Keratinocyte (primary cell): ENCODE measurements around the gene ACTA2. TPM values are rescaled to one million over a fixed set of nuclear protein-coding genes. Genes with fewer than 3 reads are reported as not detected.

Experiments used
- DNase-seq: peaks from one replicate; pipeline ENCODE4 v3.0.0-alpha.2; 2011; ENCODE audit warnings: low read depth, missing footprints, low spot score
- FAIRE-seq: peaks from 2 replicates; lab custom pipeline; 2011; peaks lifted over from hg19 to GRCh38; lab: Jason Lieb, UNC
- H2AFZ ChIP-seq: 2 replicates; pipeline ENCODE4 v1.6.0; 2012; ENCODE audit warnings: low read length, control low read depth, inconsistent platforms; ENCODE audit not compliant: control insufficient read depth
- H3K27ac ChIP-seq: 2 replicates; pipeline ENCODE4 v1.5.1; 2011; ENCODE audit warnings: low read length; ENCODE audit not compliant: control insufficient read depth, insufficient read depth
- H3K27me3 ChIP-seq: 3 replicates; pipeline ENCODE4 v1.6.0; 2011; ENCODE audit warnings: low read length; ENCODE audit not compliant: control insufficient read depth, insufficient read depth; ENCODE audit errors: extremely low read depth
- H3K36me3 ChIP-seq, 2 experiments: 2 replicates in 1 of 2; 3 replicates in 1 of 2; pipeline ENCODE4 v1.5.1; 2011; ENCODE audit warnings: low read length in 2 of 2, mild to moderate bottlenecking in 1 of 2; ENCODE audit not compliant: control insufficient read depth in 2 of 2, insufficient read depth in 2 of 2; ENCODE audit errors: extremely low read depth in 1 of 2
- H3K4me1 ChIP-seq: 3 replicates; pipeline ENCODE4 v1.5.1; 2011; ENCODE audit warnings: low read length; ENCODE audit not compliant: control insufficient read depth, insufficient read depth; ENCODE audit errors: extremely low read depth
- H3K4me2 ChIP-seq: 3 replicates; pipeline ENCODE4 v1.6.0; 2011; ENCODE audit warnings: low read depth, low read length; ENCODE audit not compliant: control insufficient read depth, insufficient read depth; ENCODE audit errors: extremely low read depth
- H3K4me3 ChIP-seq, 3 experiments: fragments of 200-600 bp in 1 of 3; sonication (generic) in 1 of 3; 2 replicates in 2 of 3; 3 replicates in 1 of 3; pipeline ENCODE4 v1.5.1; 2011 to 2016; ENCODE audit warnings: low read length in 3 of 3, mild to moderate bottlenecking in 3 of 3, control low read depth in 2 of 3, inconsistent platforms in 1 of 3, low read depth in 1 of 3, mixed read lengths in 1 of 3, mixed run types in 1 of 3, moderate library complexity in 1 of 3; ENCODE audit not compliant: control insufficient read depth in 2 of 3, insufficient read depth in 2 of 3; ENCODE audit errors: extremely low read depth in 1 of 3
- H3K79me2 ChIP-seq: 2 replicates; pipeline ENCODE4 v1.6.0; 2012; ENCODE audit warnings: low read length; ENCODE audit not compliant: control insufficient read depth, insufficient read depth
- H3K9ac ChIP-seq: 3 replicates; pipeline ENCODE4 v1.6.0; 2011; ENCODE audit warnings: low read length; ENCODE audit not compliant: control insufficient read depth, insufficient read depth; ENCODE audit errors: extremely low read depth
- H3K9me1 ChIP-seq: 3 replicates; pipeline ENCODE4 v1.6.0; 2011; ENCODE audit warnings: low read length; ENCODE audit not compliant: control insufficient read depth, insufficient read depth; ENCODE audit errors: extremely low read depth
- H3K9me3 ChIP-seq: 2 replicates; pipeline ENCODE4 v1.5.1; 2012; ENCODE audit warnings: low read depth, low read length; ENCODE audit not compliant: control insufficient read depth
- H4K20me1 ChIP-seq: 3 replicates; pipeline ENCODE4 v1.6.0; 2011; ENCODE audit warnings: low read length; ENCODE audit not compliant: control insufficient read depth, insufficient read depth; ENCODE audit errors: extremely low read depth
- EZH2 ChIP-seq: IDR thresholded peaks from one replicate; pipeline ENCODE4 v1.6.1; 2012; ENCODE audit warnings: inconsistent platforms, mild to moderate bottlenecking, low read length, moderate library complexity
- dilution Hi-C: fragments of 300-500 bp; cut with MboI; formaldehyde crosslinking; loops from one replicate; pipeline ENCODE4 v1.7.0; 2020; ENCODE audit warnings: low sequenced_read_pairs; ENCODE audit not compliant: extremely low pct_ligation_motif_present
- polyA plus RNA-seq, 5 experiments: library from polyadenylated mRNA; depleted of rRNA in 3 of 5; stranded (reverse) in 3 of 5; stranded (forward) in 1 of 5; unstranded in 1 of 5; fragments of >200 nt; gene quantifications; 1 replicate in 1 of 5; 2 replicates in 3 of 5; 3 replicates in 1 of 5; pipeline versions ENCODE4 v1.2.1 to v1.2.3, GENCODE V29; 2011 to 2012; ENCODE audit warnings: missing spikeins in 2 of 5, low read depth in 1 of 5, low replicate concordance in 1 of 5
- TF ChIP-seq, protein P1 (sequence below), 3 experiments: IDR thresholded peaks in 1 of 3; conservative IDR thresholded peaks in 1 of 3; optimal IDR thresholded peaks in 1 of 3; 2 replicates in 2 of 3; 3 replicates in 1 of 3; pipeline versions ENCODE3 to v1.5.1; 2011; ENCODE audit warnings: low read length in 3 of 3, mild to moderate bottlenecking in 3 of 3, moderate library complexity in 2 of 3, control low read depth in 1 of 3, inconsistent platforms in 1 of 3; ENCODE audit not compliant: insufficient read depth in 2 of 3; ENCODE audit errors: extremely low read depth in 1 of 3

Gene ACTA2
- polyA plus RNA-seq, 1 donor (not counting 4 experiments of a cell fraction or from before 2014, with no cell fraction given), result 3.7 TPM

DNA sequence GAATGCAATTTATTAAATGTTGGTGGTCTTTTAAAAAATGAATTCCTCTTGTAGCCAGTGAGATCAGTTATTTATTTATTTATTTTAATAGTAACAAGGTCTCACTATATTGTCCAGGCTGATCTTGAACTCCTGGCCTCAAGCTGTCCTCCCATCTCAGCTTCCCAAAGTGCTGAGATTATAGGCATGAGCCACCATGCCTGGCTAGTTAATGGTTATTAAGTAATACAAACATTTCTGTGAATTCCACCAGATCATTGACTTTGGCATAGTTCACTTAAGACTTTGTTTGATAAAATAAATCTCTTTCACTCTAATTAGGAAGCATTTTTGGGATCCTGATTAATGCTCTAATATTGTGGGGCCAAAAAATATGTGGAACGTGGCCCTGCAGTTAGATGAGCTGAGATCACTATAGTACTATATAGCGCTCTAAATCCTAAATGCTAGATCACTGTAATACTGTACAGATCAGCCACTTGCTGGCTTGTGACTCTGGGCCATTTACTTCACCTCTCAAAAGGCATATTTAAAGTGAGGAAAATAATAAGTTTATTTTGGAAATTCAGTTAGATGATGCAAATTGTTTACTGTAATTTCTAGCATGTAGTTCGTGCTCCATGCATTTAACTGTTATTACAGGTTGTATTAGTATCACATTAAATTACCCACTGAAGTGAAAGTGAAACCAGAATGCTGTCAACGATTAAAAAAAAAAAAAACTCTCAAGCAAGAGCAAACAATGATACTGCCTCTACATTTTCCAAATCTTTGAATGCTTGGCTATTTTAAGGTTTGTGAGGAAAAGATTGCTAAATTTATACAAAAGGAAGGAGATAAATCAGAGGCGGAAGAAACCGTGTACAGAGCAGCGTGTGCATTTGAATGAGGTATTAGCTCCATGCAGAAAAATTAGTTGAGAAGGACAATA is 22.1 kb upstream of the ACTA2 start:
- peak overlapping the region; percentile 94 for H3K4me2 ChIP-seq
- H3K9me1 ChIP-seq, result no peaks in the 10 kb centered on the region
- TF ChIP-seq, protein P1, sequence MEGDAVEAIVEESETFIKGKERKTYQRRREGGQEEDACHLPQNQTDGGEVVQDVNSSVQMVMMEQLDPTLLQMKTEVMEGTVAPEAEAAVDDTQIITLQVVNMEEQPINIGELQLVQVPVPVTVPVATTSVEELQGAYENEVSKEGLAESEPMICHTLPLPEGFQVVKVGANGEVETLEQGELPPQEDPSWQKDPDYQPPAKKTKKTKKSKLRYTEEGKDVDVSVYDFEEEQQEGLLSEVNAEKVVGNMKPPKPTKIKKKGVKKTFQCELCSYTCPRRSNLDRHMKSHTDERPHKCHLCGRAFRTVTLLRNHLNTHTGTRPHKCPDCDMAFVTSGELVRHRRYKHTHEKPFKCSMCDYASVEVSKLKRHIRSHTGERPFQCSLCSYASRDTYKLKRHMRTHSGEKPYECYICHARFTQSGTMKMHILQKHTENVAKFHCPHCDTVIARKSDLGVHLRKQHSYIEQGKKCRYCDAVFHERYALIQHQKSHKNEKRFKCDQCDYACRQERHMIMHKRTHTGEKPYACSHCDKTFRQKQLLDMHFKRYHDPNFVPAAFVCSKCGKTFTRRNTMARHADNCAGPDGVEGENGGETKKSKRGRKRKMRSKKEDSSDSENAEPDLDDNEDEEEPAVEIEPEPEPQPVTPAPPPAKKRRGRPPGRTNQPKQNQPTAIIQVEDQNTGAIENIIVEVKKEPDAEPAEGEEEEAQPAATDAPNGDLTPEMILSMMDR (optimal IDR thresholded peaks at IDR 0.05 in 1 of 3, IDR thresholded peaks at IDR 0.05 in 1 of 3, conservative IDR thresholded peaks at IDR 0.05 in 1 of 3; ENCODE audit: extremely low read depth in 1 of 3, insufficient read depth in 2 of 3, low read length in 3 of 3), result no peak
- no peak for TF ChIP-seq EZH2
- no peak for DNase-seq
- dilution Hi-C loops, result no loop called here
- H2AFZ ChIP-seq, result peak overlapping the region; percentile 94
- H3K36me3 ChIP-seq, result no peaks in the 10 kb centered on the region
- peak; percentile 85 for FAIRE-seq
- H3K4me1 ChIP-seq, result peaks cover 14% of the 10 kb centered on the region
- no peaks in the 10 kb centered on the region for H4K20me1 ChIP-seq
- H3K27ac ChIP-seq, result peak overlapping the region; percentile 63
- H3K9ac ChIP-seq, result peak overlapping the region; percentile 59
- no peaks in the 10 kb centered on the region for H3K9me3 ChIP-seq
- no peaks in the 10 kb centered on the region for H3K27me3 ChIP-seq
- peak overlapping the region; percentile 32 to 79 (median 70) for H3K4me3 ChIP-seq
- H3K79me2 ChIP-seq, result no peaks in the 10 kb centered on the region

DNA sequence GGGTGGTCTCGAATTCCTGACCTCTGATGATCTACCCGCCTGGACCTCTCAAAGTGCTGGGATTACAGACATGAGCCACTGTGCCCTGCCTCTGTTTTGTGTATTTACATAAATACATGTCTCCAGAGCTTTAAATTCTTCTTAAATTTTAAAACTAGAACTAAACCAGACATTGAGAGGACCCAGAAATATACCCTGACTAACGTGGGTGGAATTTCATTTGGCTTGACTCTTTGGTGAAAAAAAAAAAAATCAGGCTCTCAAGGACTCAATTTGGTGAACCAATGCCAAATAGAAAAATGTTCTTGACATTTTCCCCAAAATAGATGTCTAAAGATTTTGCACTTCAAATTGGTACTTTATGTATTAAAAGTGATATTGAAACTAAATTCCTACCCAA is 21.4 kb upstream of the ACTA2 start:
- Histone ChIP-seq H3K27ac (no peak overlapping the region), H3K4me1 (peaks cover 9% of the 10 kb centered on the region), H3K9me3 (no peaks in the 10 kb centered on the region), H3K9ac (no peak overlapping the region), H3K79me2 (no peaks in the 10 kb centered on the region), H4K20me1 (no peaks in the 10 kb centered on the region), H3K4me3 (no peak overlapping the region), H3K36me3 (no peaks in the 10 kb centered on the region), H3K4me2 (no peak overlapping the region), H3K9me1 (no peaks in the 10 kb centered on the region), H3K27me3 (no peaks in the 10 kb centered on the region), H2AFZ (no peak overlapping the region)
- dilution Hi-C loops, result no loop called here
- DNase-seq (no peak), FAIRE-seq (no peak)
- TF ChIP-seq, protein P1 (optimal IDR thresholded peaks at IDR 0.05 in 1 of 3, IDR thresholded peaks at IDR 0.05 in 1 of 3, conservative IDR thresholded peaks at IDR 0.05 in 1 of 3; ENCODE audit: extremely low read depth in 1 of 3, insufficient read depth in 2 of 3, low read length in 3 of 3), result no peak
- TF ChIP-seq EZH2, result no peak
